ENCODE measurements around the gene NRIP1. TPM values are rescaled to one million over a fixed set of nuclear protein-coding genes. Genes with fewer than 3 reads are reported as not detected.

The NRIP1 gene
- total and polyA plus RNA-seq, 9 of the 15 experiments (the other 6 are each of a cell fraction or from before 2014, with no cell fraction given), result 4.3 to 42.8 (median 19.6) TPM

- intact Hi-C loops (cut with micrococcal nuclease), result no loop called here
- in situ Hi-C loops (cut with MboI), result no loop called here
- H3K9me3 ChIP-seq (replicated peaks; ENCODE audit: control insufficient read depth, insufficient read depth, low read depth, low read length), result no peaks in the 10 kb centered on the region
- H3K27ac ChIP-seq (ENCODE audit: extremely low read depth, low read depth, low read length), result no peak overlapping the region
- DNase-seq (ENCODE audit: extremely low read depth in 1 of 4, low spot score in 3 of 4) (no peak), ATAC-seq (no peak), FAIRE-seq (peak; percentile 29)
- no TSS peak for BruUV-seq (replicated peaks)
- H3K27me3 ChIP-seq (ENCODE audit: control insufficient read depth in 2 of 2, insufficient read depth in 2 of 2, low read length in 2 of 2), result no peaks in the 10 kb centered on the region
- peaks cover 14% of the 10 kb centered on the region; the same call in 2 of the 3 replicates for H3K36me3 ChIP-seq (ENCODE audit: control insufficient read depth, insufficient read depth, low read length)
- H3K9me1 ChIP-seq (ENCODE audit: control insufficient read depth, insufficient read depth, low read length), result no peaks in the 10 kb centered on the region
- H3K79me2 ChIP-seq (ENCODE audit: control insufficient read depth, insufficient read depth, low read length), result peaks cover 81% of the 10 kb centered on the region
- H3K4me3 ChIP-seq, result no peak overlapping the region
- TF ChIP-seq PREB (CRISPR knock-in tag; IDR thresholded peaks at IDR 0.05) (no peak), ZBED1 (IDR thresholded peaks at IDR 0.05) (no peak), PCBP2 (IDR thresholded peaks at IDR 0.05; ENCODE audit: low read depth, low read length, poor library complexity, severe bottlenecking) (no peak), RFX1 (IDR thresholded peaks at IDR 0.05) (no peak), KLF13 (tag; IDR thresholded peaks at IDR 0.05; ENCODE audit: borderline replicate concordance, low read depth) (no peak)
- no peaks in the 10 kb centered on the region for H3K4me1 ChIP-seq (replicated peaks in 1 of 2; ENCODE audit: control insufficient read depth in 2 of 2, insufficient read depth in 2 of 2, low read length in 2 of 2)
- 90% methylated on average over 15 of the region's 15 CpGs for WGBS (ENCODE audit: insufficient coverage, low coverage, missing lambda C conversion rate)
- ChIA-PET POLR2A (interaction anchor here (0.9 to 1.4 kb wide), 2 partner anchors 9 to 11 kb away, joined by 3 read pairs; no protein-coding TSS in a partner anchor), CTCF (ENCODE audit: low intra/inter-chr PET ratio) (no interaction called here)
- no peak overlapping the region for H2AFZ ChIP-seq (ENCODE audit: low read depth, low read length)
- H3K9ac ChIP-seq (ENCODE audit: insufficient read depth in 1 of 2, low read depth in 2 of 2, low read length in 2 of 2), result no peak overlapping the region
- no peak overlapping the region for H3K4me2 ChIP-seq (ENCODE audit: insufficient read depth, low read length)
- H4K20me1 ChIP-seq (replicated peaks; ENCODE audit: control insufficient read depth, insufficient read depth, low read length), result no peaks in the 10 kb centered on the region
Measured at GRCh38 chr21:15001857-15002606, 62.8 kb downstream of the NRIP1 start.

All from K562 (cell line).